GM11168 (cell line): ENCODE results near the gene ZDHHC11.
"Not testable (repeated sequence)": the region's sequence is repeated elsewhere in the genome, so short reads cannot be mapped to it uniquely, and the experiment has no call there.

Experiments
- in situ Hi-C: fragments of 300-500 bp; cut with MboI; formaldehyde crosslinking; loops from one replicate; pipeline ENCODE4 v1.12.0; 2022; ENCODE audit warnings: low sequenced_read_pairs; ENCODE audit not compliant: unreplicated experiment

Gene ZDHHC11

GRCh38 chr5:765948-766631 lies 84.7 kb downstream of the ZDHHC11 start:
- in situ Hi-C loops, result no loop called here

- in situ Hi-C loops, result no loop called here
Measured at GRCh38 chr5:763998-764781, 86.6 kb downstream of the ZDHHC11 start.

DNA sequence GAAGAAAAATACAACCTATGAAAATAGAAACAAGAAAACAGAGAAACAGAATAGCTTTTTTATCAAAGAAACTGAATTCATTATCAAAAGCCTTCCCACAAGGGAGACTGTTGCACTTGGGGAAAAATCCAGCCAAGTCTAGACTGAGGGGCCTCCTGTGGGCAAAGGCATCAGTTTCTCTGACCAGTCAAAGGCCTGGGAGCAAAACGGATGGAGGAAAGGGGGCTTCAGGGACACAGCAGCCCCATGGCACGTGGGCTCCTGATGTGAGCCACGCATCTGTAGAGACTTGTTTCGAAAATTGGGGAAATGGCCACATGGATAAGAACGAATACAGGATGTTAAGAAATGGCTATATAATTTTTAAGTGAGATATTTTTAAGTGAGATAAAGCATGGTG lies 87.4 kb downstream of the ZDHHC11 start:
- in situ Hi-C loops, result no loop called here

- in situ Hi-C loops, result not testable (repeated sequence)
Measured at GRCh38 chr5:762996-763395, 87.8 kb downstream of the ZDHHC11 start.

DNA sequence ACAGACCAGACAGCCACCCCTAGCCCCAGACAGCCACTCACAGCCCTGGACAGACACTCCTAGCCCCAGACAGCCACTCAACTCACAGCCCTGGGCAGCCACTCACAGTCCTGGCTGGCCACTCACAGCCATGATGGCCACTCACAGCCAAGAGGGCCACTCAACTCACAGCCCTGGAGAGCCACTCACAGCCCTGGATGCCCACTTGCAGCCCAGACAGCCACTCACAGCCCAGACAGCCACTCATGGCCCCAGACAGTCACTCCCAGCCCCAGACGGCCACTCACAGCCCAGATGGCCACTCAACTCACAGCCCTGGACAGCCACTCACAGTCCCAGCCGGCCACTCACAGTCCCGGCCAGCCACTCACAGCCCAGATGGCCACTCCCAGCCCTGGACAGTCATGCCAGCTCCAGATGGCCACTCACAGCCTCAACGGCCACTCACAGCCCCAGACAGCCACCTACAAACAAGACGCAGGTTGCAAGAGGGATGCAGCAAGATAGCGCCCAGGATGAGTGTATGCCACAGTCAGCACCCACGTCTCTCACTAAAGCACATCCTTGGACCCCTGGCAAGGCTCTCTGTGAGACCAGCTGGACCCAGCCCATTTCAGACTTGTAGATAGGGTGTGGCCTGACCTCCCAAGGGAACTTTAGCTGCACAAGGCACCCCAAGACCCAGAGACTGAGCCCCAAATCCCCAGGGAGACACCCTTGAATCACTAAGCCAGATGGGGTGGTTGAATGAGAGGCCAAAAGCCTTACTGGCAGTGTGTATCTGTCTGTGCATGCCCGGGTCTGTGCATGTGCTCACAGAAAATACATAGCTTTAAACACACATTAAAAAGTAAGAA lies 88.7 kb downstream of the ZDHHC11 start:
- in situ Hi-C loops, result no loop called here

GRCh38 chr5:761059-761771 lies 89.6 kb downstream of the ZDHHC11 start:
- in situ Hi-C loops, result no loop called here

DNA sequence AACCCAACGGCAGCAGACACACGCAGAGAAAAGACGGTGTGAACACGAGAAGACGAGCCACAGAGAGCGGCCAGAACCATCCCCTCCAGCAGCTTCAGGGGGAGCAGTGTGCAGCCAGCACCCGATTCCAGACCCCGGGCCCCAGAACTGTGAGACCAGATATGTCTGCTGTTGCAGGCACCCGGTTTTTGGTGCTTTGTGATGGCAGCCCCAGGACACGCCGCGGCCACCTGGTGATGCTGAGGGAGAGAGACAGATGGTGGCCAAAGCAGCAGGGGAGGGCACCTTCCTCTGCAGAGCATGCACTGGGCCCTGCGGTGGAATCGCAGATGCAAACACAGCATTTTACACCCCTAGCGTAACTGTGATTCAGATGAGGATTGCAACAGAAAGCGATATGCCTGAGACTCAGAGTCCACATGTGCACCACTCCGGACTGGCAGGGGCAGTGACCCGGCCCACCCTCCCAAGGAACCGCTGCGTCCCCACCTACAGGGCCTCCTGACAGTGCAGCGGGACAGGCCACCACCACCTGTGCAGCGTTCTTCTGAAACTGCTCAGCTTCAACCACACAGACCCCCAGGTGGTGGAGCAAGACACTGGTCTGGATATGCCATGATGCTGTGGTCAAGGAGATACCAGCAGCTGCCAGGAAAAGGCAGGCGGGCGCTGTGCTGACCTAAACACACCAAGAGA lies 90.3 kb downstream of the ZDHHC11 start:
- in situ Hi-C loops, result no loop called here

GRCh38 chr5:759781-760362 lies 90.9 kb downstream of the ZDHHC11 start:
- in situ Hi-C loops, result no loop called here

DNA sequence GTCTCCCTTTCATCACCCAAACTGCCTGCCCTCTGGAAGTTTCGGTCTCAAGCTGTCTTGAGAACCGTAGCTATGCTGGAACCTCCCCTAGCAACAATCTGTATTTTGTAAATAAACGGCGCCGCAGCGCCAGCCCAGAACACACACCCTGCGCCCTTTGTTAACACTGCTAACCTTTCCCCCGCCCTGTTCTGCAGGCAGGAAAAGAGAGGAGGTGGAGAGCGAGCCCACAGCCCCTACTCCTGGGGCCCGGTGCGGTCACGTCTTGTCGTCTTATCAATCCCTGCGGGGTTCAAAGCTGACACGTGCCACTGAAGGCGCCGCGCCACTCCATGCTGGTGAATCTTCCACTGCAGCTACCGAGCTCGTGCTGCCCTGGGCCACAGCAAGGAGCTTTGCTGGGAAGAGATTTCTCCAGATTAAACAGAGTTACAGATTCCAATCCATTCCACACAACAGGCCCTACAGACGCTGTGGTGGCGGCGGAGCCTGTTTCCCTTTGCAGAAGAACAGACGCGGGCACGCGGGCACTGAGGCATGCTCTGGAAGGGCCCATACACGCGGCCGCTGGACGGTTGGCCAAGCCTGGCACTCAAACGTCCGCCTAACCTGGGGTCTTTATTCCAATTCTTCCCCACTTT lies 91.6 kb downstream of the ZDHHC11 start:
- in situ Hi-C loops, result no loop called here

DNA sequence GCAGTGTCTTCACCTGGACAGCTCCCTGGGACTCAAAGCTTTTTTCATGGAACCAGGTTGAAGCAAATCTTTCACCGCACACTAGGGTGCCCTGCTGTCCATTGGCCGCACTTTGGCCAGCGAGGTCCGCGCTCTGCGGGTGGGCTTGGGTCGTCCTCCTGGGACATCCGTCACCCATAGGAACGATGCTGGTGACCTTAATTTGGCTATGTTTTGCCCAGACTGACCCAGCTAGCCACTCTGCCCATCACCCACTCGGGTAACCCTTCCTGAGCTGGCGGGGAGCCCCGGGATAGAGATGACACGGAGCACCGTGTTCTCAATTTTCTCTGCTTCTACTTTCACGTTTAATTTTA lies 92.1 kb downstream of the ZDHHC11 start:
- in situ Hi-C loops, result no loop called here

DNA sequence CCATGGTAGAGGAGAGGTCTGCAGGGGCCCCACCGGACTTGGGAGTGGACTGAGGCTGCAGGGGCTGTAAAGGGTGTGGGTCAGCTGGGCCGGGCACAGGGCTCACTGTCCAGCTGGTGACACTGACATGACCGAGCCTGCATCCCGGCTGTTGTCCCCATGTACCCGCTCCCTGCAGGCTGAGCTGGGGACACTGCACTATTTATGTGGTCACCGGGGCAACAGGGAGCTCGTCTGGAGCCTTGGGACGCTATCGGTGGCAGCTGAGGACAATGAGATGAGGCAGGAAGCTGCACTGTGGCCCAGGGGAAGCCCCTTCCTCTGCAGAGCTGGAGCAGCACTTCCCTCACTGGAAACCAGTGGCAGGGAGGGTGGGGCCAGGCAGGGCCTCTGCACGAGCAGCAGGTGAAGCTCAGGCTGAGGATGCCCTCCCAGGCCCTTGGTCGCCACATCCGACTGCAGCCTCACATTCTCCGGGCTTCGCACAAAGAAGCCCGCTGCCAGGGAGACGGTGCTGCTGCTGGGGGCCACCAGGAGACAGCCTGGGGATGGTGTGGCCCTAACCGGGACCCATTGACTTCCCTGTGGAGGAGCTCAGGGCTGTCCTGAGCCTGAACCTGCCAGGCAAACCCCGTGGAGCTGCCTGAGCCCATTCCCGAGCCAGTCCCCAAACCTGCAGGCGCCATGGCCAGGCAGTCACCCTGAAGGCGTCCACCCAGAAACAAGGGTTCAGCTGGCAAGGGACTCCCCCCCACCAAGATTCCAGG lies 92.7 kb downstream of the ZDHHC11 start:
- in situ Hi-C loops, result no loop called here

- in situ Hi-C loops, result no loop called here
Measured at GRCh38 chr5:757346-757930, 93.3 kb downstream of the ZDHHC11 start.

DNA sequence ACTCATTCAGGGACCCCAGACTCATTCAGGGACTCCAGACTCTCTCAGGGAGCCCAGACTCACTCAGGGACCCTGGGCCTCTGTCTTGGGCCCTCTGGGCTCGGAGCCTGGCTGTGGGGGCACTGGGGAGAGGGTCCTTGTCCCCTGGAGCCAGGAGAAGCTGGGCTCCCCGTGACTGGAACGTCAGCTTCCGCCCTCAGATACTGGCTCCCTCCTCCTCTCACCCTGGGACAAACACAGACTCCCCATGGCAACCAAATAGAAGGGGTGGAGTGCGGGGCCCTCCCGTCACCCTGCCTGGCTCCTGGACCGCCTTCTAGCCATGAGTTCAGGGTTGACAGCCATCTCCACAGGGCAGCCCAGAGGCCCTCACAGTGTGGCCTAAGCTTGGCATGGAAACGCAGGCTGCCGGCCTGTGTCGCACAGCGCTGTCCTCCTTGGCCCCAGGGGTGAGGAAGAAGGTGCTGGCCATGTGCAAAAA lies 93.9 kb downstream of the ZDHHC11 start:
- in situ Hi-C loops, result no loop called here

DNA sequence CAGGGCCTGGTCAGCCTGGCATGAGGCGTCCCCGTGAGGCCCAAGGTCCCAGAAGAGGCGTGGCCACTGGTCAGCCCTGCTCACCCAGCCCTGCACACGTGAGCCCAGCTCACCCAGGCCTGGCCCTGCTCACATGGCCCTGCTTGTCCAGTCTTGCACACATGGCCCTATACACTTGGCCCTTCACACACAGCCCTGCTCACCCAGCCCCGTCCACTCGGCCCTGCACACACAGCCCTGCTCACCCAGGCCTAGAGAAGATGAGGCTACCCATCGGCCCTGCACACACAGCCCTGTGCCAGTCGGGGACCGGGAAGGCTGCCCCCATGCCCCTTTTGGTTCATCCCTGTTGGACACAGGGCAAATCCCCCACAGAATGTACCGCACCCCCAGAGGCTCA lies 94.6 kb downstream of the ZDHHC11 start:
- in situ Hi-C loops, result no loop called here

GRCh38 chr5:754143-754632 lies 96.6 kb downstream of the ZDHHC11 start:
- in situ Hi-C loops, result not testable (repeated sequence)

DNA sequence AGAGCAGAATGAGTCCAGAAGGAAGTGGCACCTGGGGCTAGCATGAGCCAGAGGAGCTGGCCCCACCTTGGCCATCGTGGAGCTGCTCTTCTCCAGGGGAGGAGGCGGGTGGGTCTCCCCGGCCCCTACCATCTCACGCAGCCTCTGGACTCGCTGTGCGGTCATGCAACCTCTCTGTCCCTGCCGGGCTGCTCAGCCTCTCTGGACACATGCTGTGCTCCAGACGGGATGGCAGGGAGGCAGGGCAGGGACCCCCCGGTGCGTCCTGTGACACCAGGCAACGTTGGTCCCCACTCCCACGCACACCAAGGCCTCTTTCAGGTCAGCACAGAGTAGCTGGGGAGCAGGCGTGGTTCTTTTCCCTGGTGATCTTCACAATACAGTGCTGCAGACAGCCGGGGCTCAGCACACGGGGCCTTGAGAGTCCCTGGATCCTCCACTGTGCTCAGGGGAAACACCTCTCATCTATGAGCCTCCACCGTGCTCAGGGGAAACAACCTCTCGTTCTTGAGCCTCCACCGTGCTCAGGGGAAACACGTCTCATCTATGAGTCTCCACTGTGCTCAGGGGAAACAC lies 97.1 kb downstream of the ZDHHC11 start:
- in situ Hi-C loops, result not testable (repeated sequence)

DNA sequence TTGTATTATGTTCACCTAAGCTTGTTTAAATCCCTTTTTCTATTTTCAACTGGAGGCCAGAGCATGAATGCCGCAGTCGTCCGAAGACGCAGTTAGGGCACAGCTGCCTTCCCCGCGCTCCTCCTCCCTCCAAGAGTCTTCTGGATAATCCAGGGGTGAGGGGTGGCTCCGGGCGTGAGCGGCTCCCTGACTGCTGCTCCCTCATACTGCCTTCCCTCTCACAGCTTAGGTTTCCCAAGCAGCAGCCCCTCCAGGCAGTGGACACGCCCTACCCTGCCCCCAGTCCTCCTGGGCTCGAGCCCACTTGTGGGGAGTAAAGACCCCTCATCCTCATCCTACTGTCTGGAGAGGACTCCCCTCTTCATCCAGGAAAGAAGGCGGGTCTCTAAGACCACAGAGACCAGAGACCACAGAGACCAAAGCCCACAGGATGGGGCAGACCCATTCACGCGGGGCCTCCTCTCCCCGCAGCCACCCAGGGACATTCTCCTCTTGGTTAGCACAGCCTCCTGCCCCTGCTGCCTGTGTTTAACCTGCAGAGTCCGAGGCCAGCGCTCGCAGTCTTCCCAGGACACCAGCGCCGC lies 98.2 kb downstream of the ZDHHC11 start:
- in situ Hi-C loops, result not testable (repeated sequence)
